GM18909 (cell line): ENCODE results near the gene TSPAN32.
"Not testable (repeated sequence)": the region's sequence is repeated elsewhere in the genome, so short reads cannot be mapped to it uniquely, and the experiment has no call there.

ENCODE experiments used
- ATAC-seq: cut with Tn5 transposase; IDR thresholded peaks from one replicate; pipeline ENCODE4 v1.9.1; 2021; ENCODE audit warnings: mild to moderate bottlenecking; ENCODE audit not compliant: unreplicated experiment, poor library complexity

The TSPAN32 gene

GRCh38 chr11:2360081-2360642, 58.3 kb downstream of the TSPAN32 start:
- no peak for ATAC-seq

- no peak for ATAC-seq
These were observed 59.8 kb downstream of the TSPAN32 start for GRCh38 chr11:2361565-2361964.

GRCh38 chr11:2362414-2362813, 60.6 kb downstream of the TSPAN32 start:
- ATAC-seq: no peak

- ATAC-seq: no peak
These were observed 61.3 kb downstream of the TSPAN32 start for GRCh38 chr11:2363130-2363529.

- ATAC-seq: no peak
These were observed 62.0 kb downstream of the TSPAN32 start for GRCh38 chr11:2363577-2364370.

GRCh38 chr11:2364386-2364785, 62.6 kb downstream of the TSPAN32 start:
- ATAC-seq: not testable (repeated sequence)

GRCh38 chr11:2365571-2366210, 63.9 kb downstream of the TSPAN32 start:
- no peak for ATAC-seq

- no peak for ATAC-seq
These were observed 64.5 kb downstream of the TSPAN32 start for GRCh38 chr11:2366276-2366675.

GRCh38 chr11:2366733-2367132, 64.9 kb downstream of the TSPAN32 start:
- ATAC-seq: no peak

- no peak for ATAC-seq
These were observed 65.7 kb downstream of the TSPAN32 start for GRCh38 chr11:2367266-2368160.
